Epithelial cell of prostate (primary cell): ENCODE data around the gene NECAB3.
"Not testable (repeated sequence)": the region's sequence is repeated elsewhere in the genome, so short reads cannot be mapped to it uniquely, and the experiment has no call there.

ENCODE experiments used
- DNase-seq: peaks from one replicate; pipeline ENCODE4 v3.0.0-alpha.2; 2011; ENCODE audit warnings: low read depth, low spot score
- H3K27ac ChIP-seq: fragments of 450-650 bp; 2 replicates; pipeline ENCODE4 v1.5.1; 2017; ENCODE audit warnings: mild to moderate bottlenecking

Gene NECAB3

GRCh38 chr20:33653218-33653899 lies 20.9 kb downstream of the NECAB3 start:
- no peak overlapping the region for H3K27ac ChIP-seq
- DNase-seq = no peak

- H3K27ac ChIP-seq = no peak overlapping the region
- no peak for DNase-seq
These were observed 22.6 kb downstream of the NECAB3 start for GRCh38 chr20:33651562-33652048.

GRCh38 chr20:33650753-33651561 lies 23.3 kb downstream of the NECAB3 start:
- no peak for DNase-seq
- no peak overlapping the region for H3K27ac ChIP-seq

GRCh38 chr20:33650111-33650752 lies 24.0 kb downstream of the NECAB3 start:
- DNase-seq = no peak
- no peak overlapping the region for H3K27ac ChIP-seq

GRCh38 chr20:33649201-33649681 lies 25.0 kb downstream of the NECAB3 start:
- no peak for DNase-seq
- H3K27ac ChIP-seq = no peak overlapping the region

GRCh38 chr20:33648396-33649004 lies 25.7 kb downstream of the NECAB3 start:
- no peak for DNase-seq
- no peak overlapping the region for H3K27ac ChIP-seq

- no peak for DNase-seq
- H3K27ac ChIP-seq = peak overlapping the region; percentile 2
These were observed 26.4 kb downstream of the NECAB3 start for GRCh38 chr20:33647603-33648395.

- not testable (repeated sequence) for DNase-seq
- peak overlapping the region; percentile 2 for H3K27ac ChIP-seq
These were observed 27.1 kb downstream of the NECAB3 start for GRCh38 chr20:33646959-33647602.

GRCh38 chr20:33646191-33646590 lies 28.0 kb downstream of the NECAB3 start:
- no peak for DNase-seq
- H3K27ac ChIP-seq = no peak overlapping the region

- DNase-seq = no peak
- H3K27ac ChIP-seq = no peak overlapping the region
These were observed 28.8 kb downstream of the NECAB3 start for GRCh38 chr20:33645396-33645795.

- no peak overlapping the region for H3K27ac ChIP-seq
- DNase-seq = no peak
These were observed 29.2 kb downstream of the NECAB3 start for GRCh38 chr20:33645072-33645358.

GRCh38 chr20:33644313-33645071 lies 29.7 kb downstream of the NECAB3 start:
- no peak for DNase-seq

GRCh38 chr20:33640287-33640686 lies 33.9 kb downstream of the NECAB3 start:
- no peak overlapping the region for H3K27ac ChIP-seq
- DNase-seq = no peak

More at GRCh38 chr20:33644313-33645071, 29.7 kb downstream of the NECAB3 start:
- H3K27ac ChIP-seq = no peak overlapping the region

GRCh38 chr20:33636776-33637175 lies 37.5 kb downstream of the NECAB3 start:
- H3K27ac ChIP-seq = no peak overlapping the region
- no peak for DNase-seq

- DNase-seq = no peak
- H3K27ac ChIP-seq = no peak overlapping the region
These were observed 38.9 kb downstream of the NECAB3 start for GRCh38 chr20:33635341-33635740.

- not testable (repeated sequence) for H3K27ac ChIP-seq
These were observed 42.3 kb downstream of the NECAB3 start for GRCh38 chr20:33631910-33632309.

GRCh38 chr20:33630507-33630906 lies 43.7 kb downstream of the NECAB3 start:
- H3K27ac ChIP-seq = no peak overlapping the region
- no peak for DNase-seq

More at GRCh38 chr20:33631910-33632309, 42.3 kb downstream of the NECAB3 start:
- not testable (repeated sequence) for DNase-seq

GRCh38 chr20:33629979-33630378 lies 44.2 kb downstream of the NECAB3 start:
- no peak overlapping the region for H3K27ac ChIP-seq
- DNase-seq = no peak

GRCh38 chr20:33629533-33629932 lies 44.7 kb downstream of the NECAB3 start:
- DNase-seq = no peak

More at GRCh38 chr20:33629533-33629932, 44.7 kb downstream of the NECAB3 start:
- H3K27ac ChIP-seq = no peak overlapping the region
